ENCODE measurements around the gene WDR72. TPM values are rescaled to one million over a fixed set of nuclear protein-coding genes. Genes with fewer than 3 reads are reported as not detected.

The WDR72 gene
- total and polyA plus RNA-seq, 2 of the 13 experiments (the other 11 are each of a cell fraction or from before 2014, with no cell fraction given), result 0.21 to 0.60 TPM

GRCh38 chr15:53665930-53666329 lies 93.5 kb downstream of the WDR72 start:
- Histone ChIP-seq H3K27me3 (ENCODE audit: control insufficient read depth in 1 of 2, insufficient read depth in 2 of 2, low read length in 2 of 2) (no peaks in the 10 kb centered on the region), H3K4me3 (replicated peaks in 1 of 3; ENCODE audit: insufficient read depth in 1 of 3, low read depth in 2 of 3, low read length in 3 of 3) (no peak overlapping the region), H3K27ac (ENCODE audit: extremely low read length, insufficient read depth, low read length) (no peak overlapping the region), H4K20me1 (ENCODE audit: insufficient read depth, low read length) (no peaks in the 10 kb centered on the region), H3K9ac (ENCODE audit: insufficient read depth, low read depth, low read length) (no peak overlapping the region), H3K36me3 (replicated peaks in 1 of 2; ENCODE audit: control insufficient read depth in 1 of 2, insufficient read depth in 2 of 2, low read length in 2 of 2) (no peaks in the 10 kb centered on the region), H3K4me1 (ENCODE audit: insufficient read depth, low read length) (no peaks in the 10 kb centered on the region), H2AFZ (ENCODE audit: low read length) (no peak overlapping the region), H3K79me2 (ENCODE audit: insufficient read depth, low read length) (no peaks in the 10 kb centered on the region), H3K4me2 (ENCODE audit: low read depth, low read length) (0 out of 2 replicates have a peak overlapping the region, but pooled peaks have one; percentile 5), H3K9me3 (ENCODE audit: low read length) (no peaks in the 10 kb centered on the region)
- DNase-seq (ENCODE audit: low spot score) (peak; percentile 18), ATAC-seq (peak; percentile 68), FAIRE-seq (no peak)
- TF ChIP-seq ZFP36L2 (CRISPR knock-in tag; IDR thresholded peaks at IDR 0.05) (no peak), STAG1 (CRISPR knock-in tag; IDR thresholded peaks at IDR 0.05) (peak; percentile 66), GATAD2A (CRISPR knock-in tag; IDR thresholded peaks at IDR 0.05) (peak; percentile 23; the same call in 1 of the 2 replicates), PHF20 (CRISPR knock-in tag; IDR thresholded peaks at IDR 0.05) (no peak), ZNF720 (CRISPR knock-in tag; IDR thresholded peaks at IDR 0.05) (no peak), CTCF (CRISPR knock-in tag; IDR thresholded peaks at IDR 0.05) (peak; percentile 60), PLRG1 (conservative IDR thresholded peaks at IDR 0.05) (no peak), SMC3 (IDR thresholded peaks at IDR 0.05; ENCODE audit: low read length) (peak; percentile 24; the same call in 1 of the 2 replicates)
- intact Hi-C loops (cut with micrococcal nuclease; ENCODE audit: unreplicated experiment), result no loop called here
- ChIA-PET CTCF (ENCODE audit: low intra/inter-chr PET ratio, low total read pairs) (interaction anchor here (1.5 kb wide), 1 partner anchor 885 kb away, joined by 4 read pairs; no protein-coding TSS in a partner anchor), POLR2A (no interaction called here)
- BruUV-seq (replicated peaks), result no TSS peak
- WGBS (ENCODE audit: low lambda C conversion rate), result 20% methylated on average over 4 of the region's 4 CpGs
- in situ Hi-C loops (cut with HindIII; ENCODE audit: extremely low pct_ligation_motif_present, low pct_unique_long_range_greater_than_20kb), result no loop called here

Measured in HepG2 (cell line).